ENCODE data around the gene NUBPL.
"Not testable (repeated sequence)": the region's sequence is repeated elsewhere in the genome, so short reads cannot be mapped to it uniquely, and the experiment has no call there.

Gene NUBPL

GRCh38 chr14:31884776-31885379 is 323.7 kb downstream of the NUBPL start:
- TF ChIP-seq CTCF (conservative IDR thresholded peaks at IDR 0.05; ENCODE audit: low read depth, low read length) = no peak
- peak; percentile 56 for DNase-seq (ENCODE audit: low read depth)
- H3K4me3 ChIP-seq (ENCODE audit: low read length) = no peak overlapping the region

- no peak for DNase-seq (ENCODE audit: low read depth)
- no peak overlapping the region for H3K4me3 ChIP-seq (ENCODE audit: low read length)
- TF ChIP-seq CTCF (conservative IDR thresholded peaks at IDR 0.05; ENCODE audit: low read depth, low read length) = no peak
Observed at GRCh38 chr14:31886156-31886835, 325.1 kb downstream of the NUBPL start.

- TF ChIP-seq CTCF (conservative IDR thresholded peaks at IDR 0.05; ENCODE audit: low read depth, low read length) = no peak
- no peak overlapping the region for H3K4me3 ChIP-seq (ENCODE audit: low read length)
- no peak for DNase-seq (ENCODE audit: low read depth)
Observed at GRCh38 chr14:31887929-31888580, 326.9 kb downstream of the NUBPL start.

- DNase-seq (ENCODE audit: low read depth) = no peak
- TF ChIP-seq CTCF (conservative IDR thresholded peaks at IDR 0.05; ENCODE audit: low read depth, low read length) = no peak
- no peak overlapping the region for H3K4me3 ChIP-seq (ENCODE audit: low read length)
Observed at GRCh38 chr14:31889297-31889696, 328.1 kb downstream of the NUBPL start.

GRCh38 chr14:31890202-31890601 is 329.0 kb downstream of the NUBPL start:
- DNase-seq (ENCODE audit: low read depth); H3K4me3 ChIP-seq (ENCODE audit: low read length): not testable (repeated sequence)

GRCh38 chr14:31893221-31893757 is 332.1 kb downstream of the NUBPL start:
- TF ChIP-seq CTCF (conservative IDR thresholded peaks at IDR 0.05; ENCODE audit: low read depth, low read length) = no peak
- no peak overlapping the region for H3K4me3 ChIP-seq (ENCODE audit: low read length)
- DNase-seq (ENCODE audit: low read depth) = peak; percentile 29

- TF ChIP-seq CTCF (conservative IDR thresholded peaks at IDR 0.05; ENCODE audit: low read depth, low read length) = no peak
- DNase-seq (ENCODE audit: low read depth) = no peak
- no peak overlapping the region for H3K4me3 ChIP-seq (ENCODE audit: low read length)
Observed at GRCh38 chr14:31894351-31894750, 333.1 kb downstream of the NUBPL start.
